Stomach (tissue), 9 donors: ENCODE measurements around the gene AMPD1. TPM values are rescaled to one million over a fixed set of nuclear protein-coding genes. Genes with fewer than 3 reads are reported as not detected.

Source experiments
- DNase-seq, 2 donors: peaks; one replicate each; pipeline versions ENCODE4 v3.0.0 to v3.0.0-alpha.2; 2013 to 2019
- H3K27ac ChIP-seq, 5 donors: fragments of 200-600 bp in 4 of 5; sonication (generic) in 4 of 5; one replicate each; pipeline ENCODE4 v1.5.1; 2013 to 2019; ENCODE audit warnings: mild to moderate bottlenecking in 1 of 5, moderate library complexity in 1 of 5
- H3K27me3 ChIP-seq, 3 donors: fragments of 200-600 bp; sonication (generic); one replicate each; pipeline ENCODE4 v1.5.1; 2017 to 2019; ENCODE audit warnings: mixed run types in 1 of 3
- H3K36me3 ChIP-seq, 4 donors: fragments of 200-600 bp; sonication (generic); 1 replicate in 3 of 4; 2 replicates in 1 of 4; pipeline ENCODE4 v1.5.1; 2016 to 2019
- H3K4me1 ChIP-seq, 4 donors: fragments of 200-600 bp; sonication (generic); one replicate each; pipeline ENCODE4 v1.5.1; 2016 to 2019
- H3K4me3 ChIP-seq, 4 donors: fragments of 200-600 bp; sonication (generic) in 3 of 4; one replicate each; pipeline ENCODE4 v1.5.1; 2016 to 2019; ENCODE audit warnings: mild to moderate bottlenecking in 1 of 4
- H3K9me3 ChIP-seq, 4 donors: fragments of 200-600 bp; sonication (generic); one replicate each; pipeline ENCODE4 v1.5.1; 2016 to 2019
- CTCF ChIP-seq, 7 experiments: fragments of 450-650 bp in 4 of 7; fragments of 200-600 bp in 3 of 7; sonication (generic) in 3 of 7; IDR thresholded peaks; one replicate each; pipeline ENCODE4 v1.5.1; 2016 to 2019; ENCODE audit warnings: antibody characterized with exemption in 7 of 7, control low read depth in 2 of 7, mild to moderate bottlenecking in 1 of 7
- EP300 ChIP-seq: sonication (generic); formaldehyde crosslinking; IDR thresholded peaks from one replicate; pipeline ENCODE4 v1.6.1; 2017; ENCODE audit warnings: antibody characterized with exemption
- POLR2A ChIP-seq, 4 donors: fragments of 450-650 bp; IDR thresholded peaks; one replicate each; pipeline ENCODE4 v1.6.1; 2016; ENCODE audit warnings: antibody characterized with exemption in 4 of 4, control low read depth in 2 of 4, mild to moderate bottlenecking in 1 of 4, moderate library complexity in 1 of 4
- POLR2AphosphoS5 ChIP-seq, 3 donors: sonication (generic); formaldehyde crosslinking; IDR thresholded peaks; one replicate each; pipeline ENCODE4 v1.6.1; 2016; ENCODE audit warnings: antibody characterized with exemption in 3 of 3
- WGBS, 5 donors: extraction: QIAGEN DNeasy Blood & Tissue Kit in 3 of 5; methylation state at CpG; one replicate each; pipeline versions ENCODE4 v1.1.5 to v1.1.7; 2013 to 2018; 5-methylcytosine and 5-hydroxymethylcytosine counted together
- intact Hi-C: fragments of 100-400 bp; cut with DNase I; formaldehyde crosslinking; loops from one replicate; pipeline ENCODE4 v1.15.1; 2023; ENCODE audit warnings: low total_unique reads
- polyA plus RNA-seq, 3 donors: library from polyadenylated mRNA; stranded (reverse); fragments of 200-250 nt; gene quantifications; one replicate each; pipeline ENCODE4 v1.2.3, GENCODE V29; 2013
- small RNA-seq, 4 donors: library from RNA; depleted of rRNA; stranded (forward); fragments of <200 nt; gene quantifications; one replicate each; pipeline ENCODE3, GENCODE V24; 2016
- total RNA-seq, 5 donors: library from RNA; depleted of rRNA; stranded (reverse); fragments of >200 nt; gene quantifications; one replicate each; pipeline versions ENCODE4 v1.1.0 to v1.2.3, GENCODE V29; 2014 to 2016
- donor health status: healthy with polysubstance abuse.
- donor health status: Bipolar disorder and iron deficiency.
- donor health status: healthy.

Gene AMPD1
- total and polyA plus RNA-seq, 8 donors: 0.62 TPM; not detected in 7

GRCh38 chr1:114638910-114639309 lies 56.4 kb downstream of the AMPD1 start:
- intact Hi-C loops: no loop called here
- Histone ChIP-seq H3K27ac (no peak overlapping the region), H3K4me1 (no peaks in the 10 kb centered on the region), H3K9me3 (no peaks in the 10 kb centered on the region), H3K4me3 (no peak overlapping the region), H3K36me3 (no peaks in the 10 kb centered on the region), H3K27me3 (no peaks in the 10 kb centered on the region)
- no peak for DNase-seq
- WGBS, 5 donors: 64 to 82% (median 65%) methylated on average over 3 of the region's 3 CpGs
- TF ChIP-seq EP300: no peak
- TF ChIP-seq CTCF (IDR thresholded peaks at IDR 0.05): no peak
- TF ChIP-seq POLR2AphosphoS5 (IDR thresholded peaks at IDR 0.05): no peak
- TF ChIP-seq POLR2A (IDR thresholded peaks at IDR 0.05): no peak

GRCh38 chr1:114632427-114632826 lies 62.9 kb downstream of the AMPD1 start:
- H3K36me3 ChIP-seq: no peaks in the 10 kb centered on the region
- DNase-seq: no peak
- H3K9me3 ChIP-seq: no peaks in the 10 kb centered on the region
- H3K4me3 ChIP-seq: no peak overlapping the region
- H3K27me3 ChIP-seq: no peaks in the 10 kb centered on the region
- no peak for TF ChIP-seq EP300
- no peak for TF ChIP-seq CTCF (IDR thresholded peaks at IDR 0.05)
- no peak for TF ChIP-seq POLR2AphosphoS5 (IDR thresholded peaks at IDR 0.05)
- no peak for TF ChIP-seq POLR2A (IDR thresholded peaks at IDR 0.05)
- no peak overlapping the region for H3K27ac ChIP-seq
- intact Hi-C loops: no loop called here
- H3K4me1 ChIP-seq: no peaks in the 10 kb centered on the region

GRCh38 chr1:114627107-114627506 lies 68.2 kb downstream of the AMPD1 start:
- intact Hi-C loops: no loop called here
- no peaks in the 10 kb centered on the region for H3K27me3 ChIP-seq
- TF ChIP-seq EP300 (no peak), POLR2A (IDR thresholded peaks at IDR 0.05) (no peak), POLR2AphosphoS5 (IDR thresholded peaks at IDR 0.05) (no peak)
- no peaks in the 10 kb centered on the region for H3K4me1 ChIP-seq
- WGBS, 5 donors: 30 to 66% (median 36%) methylated on average over 2 of the region's 2 CpGs
- DNase-seq: no peak
- H3K4me3 ChIP-seq: no peak overlapping the region
- H3K9me3 ChIP-seq: no peaks in the 10 kb centered on the region
- no peak overlapping the region for H3K27ac ChIP-seq
- peaks cover 0 to 9% (median under 1%) of the 10 kb centered on the region in 4 donors for H3K36me3 ChIP-seq

DNA sequence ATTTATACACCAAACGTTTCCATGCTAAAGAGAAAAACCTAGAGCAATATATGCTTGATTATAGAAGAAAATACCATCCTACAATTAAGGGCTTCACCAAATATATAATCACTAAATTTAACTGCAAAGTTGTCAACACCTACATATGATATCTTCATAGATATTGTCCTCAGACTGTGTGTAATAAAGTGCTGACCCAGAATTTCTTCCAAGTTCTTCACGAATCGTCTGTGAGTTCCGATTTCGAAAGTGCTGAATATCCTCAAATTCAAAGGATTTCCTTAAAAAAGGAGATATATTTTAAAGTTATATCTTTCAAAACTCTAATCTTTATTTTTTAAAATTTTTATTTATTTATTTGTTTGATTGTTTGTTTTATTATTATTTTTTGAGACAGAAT lies 72.0 kb downstream of the AMPD1 start:
- DNase-seq: no peak
- no peaks in the 10 kb centered on the region for H3K9me3 ChIP-seq
- intact Hi-C loops: no loop called here

More for the DNA sequence above, 72.0 kb downstream of the AMPD1 start:
- Histone ChIP-seq H3K4me1 (no peaks in the 10 kb centered on the region), H3K27ac (no peak overlapping the region), H3K27me3 (no peaks in the 10 kb centered on the region), H3K36me3 (peaks cover 0 to 18% (median 3%) of the 10 kb centered on the region in 4 donors), H3K4me3 (no peak overlapping the region)
- TF ChIP-seq CTCF (IDR thresholded peaks at IDR 0.05): no peak
- WGBS, 5 donors: 94 to 95% (median 94%) methylated on average over 5 of the region's 5 CpGs

Small RNAs within 50 kb of the gene (small RNA-seq; reads per million reads assigned to genes)
- 0 reads per million in 4 donors for gene RN7SL432P
- 0 to 0.10 (median 0) reads per million in 4 donors for gene RNY1P13

Other genes with a start within 250 kb of the AMPD1 start
- gene TRIM33, start 184.3 kb downstream of the AMPD1 start, total RNA-seq: 100 to 1,000 TPM in 1 of 5 donors, 10 to 100 TPM in 4; 17.1 to 211 (median 68.0) TPM
- gene TRIM33, start 184.3 kb downstream of the AMPD1 start, polyA plus RNA-seq: 10 to 100 TPM in 2 of 3 donors, 1 to 10 TPM in 1; 7.2 to 17.3 (median 11.3) TPM
- 10 to 100 TPM in 3 of 5 donors, 1 to 10 TPM in 2; 4.3 to 54.8 (median 24.2) TPM for gene BCAS2, start 113.9 kb downstream of the AMPD1 start, total RNA-seq
- gene BCAS2, start 113.9 kb downstream of the AMPD1 start, polyA plus RNA-seq: 10 to 100 TPM; 34.4 to 43.7 (median 35.4) TPM
- gene DENND2C, start 25.5 kb downstream of the AMPD1 start, total RNA-seq: 1 to 10 TPM in 4 of 5 donors, under 1 TPM in 1; 0.89 to 5.3 (median 3.6) TPM
- gene DENND2C, start 25.5 kb downstream of the AMPD1 start, polyA plus RNA-seq: 1 to 10 TPM in 2 of 3 donors, under 1 TPM in 1; 0.93 to 7.3 (median 1.2) TPM
- 10 to 100 TPM; 14.7 to 62.1 (median 29.0) TPM for gene NRAS, start 21.2 kb upstream of the AMPD1 start, total RNA-seq
- 10 to 100 TPM in 2 of 3 donors, 1 to 10 TPM in 1; 9.2 to 23.5 (median 18.9) TPM for gene NRAS, start 21.2 kb upstream of the AMPD1 start, polyA plus RNA-seq
- 100 to 1,000 TPM; 366 to 679 (median 527) TPM for gene CSDE1, start 62.4 kb upstream of the AMPD1 start, total RNA-seq
- 100 to 1,000 TPM; 129 to 238 (median 176) TPM for gene CSDE1, start 62.4 kb upstream of the AMPD1 start, polyA plus RNA-seq
- gene SIKE1, start 85.1 kb upstream of the AMPD1 start, total RNA-seq: 100 to 1,000 TPM in 1 of 5 donors, 10 to 100 TPM in 4; 18.0 to 111 (median 23.7) TPM
- gene SIKE1, start 85.1 kb upstream of the AMPD1 start, polyA plus RNA-seq: 10 to 100 TPM; 10.2 to 26.6 (median 13.9) TPM
- gene SYCP1, start 159.3 kb upstream of the AMPD1 start, total RNA-seq: not detected
- not detected for gene SYCP1, start 159.3 kb upstream of the AMPD1 start, polyA plus RNA-seq